AG09309 (cell line): ENCODE results near the gene PRKCH.

Source experiments
- DNase-seq: peaks from one replicate; pipeline ENCODE4 v3.0.0-alpha.2; 2010; ENCODE audit warnings: low read depth
- H3K4me3 ChIP-seq: 2 replicates; pipeline ENCODE4 v1.5.1; 2011; ENCODE audit warnings: mild to moderate bottlenecking, low read depth, low read length, moderate library complexity; ENCODE audit not compliant: control insufficient read depth
- CTCF ChIP-seq: IDR thresholded peaks from 2 replicates; pipeline ENCODE4 v1.5.1; 2011; ENCODE audit warnings: mild to moderate bottlenecking, low read depth, low read length, inconsistent platforms; ENCODE audit not compliant: insufficient read depth, control insufficient read depth; ENCODE audit errors: missing control alignments

PRKCH gene

GRCh38 chr14:61387076-61387475 lies 65.7 kb downstream of the PRKCH start:
- TF ChIP-seq CTCF: no peak
- DNase-seq: no peak
- H3K4me3 ChIP-seq: no peak overlapping the region

GRCh38 chr14:61388173-61388975 lies 67.0 kb downstream of the PRKCH start:
- no peak overlapping the region for H3K4me3 ChIP-seq
- TF ChIP-seq CTCF: no peak
- DNase-seq: peak; percentile 2

GRCh38 chr14:61388976-61389576 lies 67.7 kb downstream of the PRKCH start:
- no peak for TF ChIP-seq CTCF
- no peak overlapping the region for H3K4me3 ChIP-seq
- DNase-seq: no peak

- DNase-seq: no peak
- no peak for TF ChIP-seq CTCF
- no peak overlapping the region for H3K4me3 ChIP-seq
These were observed 69.7 kb downstream of the PRKCH start for GRCh38 chr14:61391119-61391518.

- TF ChIP-seq CTCF: no peak
- no peak for DNase-seq
- no peak overlapping the region for H3K4me3 ChIP-seq
These were observed 70.9 kb downstream of the PRKCH start for GRCh38 chr14:61392297-61392696.

GRCh38 chr14:61394542-61394941 lies 73.2 kb downstream of the PRKCH start:
- TF ChIP-seq CTCF: no peak
- no peak overlapping the region for H3K4me3 ChIP-seq
- DNase-seq: no peak
